Stimulated activated naive CD8-positive, alpha-beta T cell treated with anti-CD3 and anti-CD28 coated beads, Interleukin-15, Interleukin-2, amounts not matched to agents 100 U/mL and 50 U/mL, for 24 hours (primary cell): ENCODE data around the gene GALNT5.
"Not testable (repeated sequence)": the region's sequence is repeated elsewhere in the genome, so short reads cannot be mapped to it uniquely, and the experiment has no call there.

Experiments used
- ATAC-seq: fragments of 150-1000 bp; cut with Tn5 transposase; one replicate; pipeline ENCODE4 v1.10.0; 2021
- DNase-seq: peaks from one replicate; pipeline ENCODE4 v3.0.0; 2021

The GALNT5 gene

DNA sequence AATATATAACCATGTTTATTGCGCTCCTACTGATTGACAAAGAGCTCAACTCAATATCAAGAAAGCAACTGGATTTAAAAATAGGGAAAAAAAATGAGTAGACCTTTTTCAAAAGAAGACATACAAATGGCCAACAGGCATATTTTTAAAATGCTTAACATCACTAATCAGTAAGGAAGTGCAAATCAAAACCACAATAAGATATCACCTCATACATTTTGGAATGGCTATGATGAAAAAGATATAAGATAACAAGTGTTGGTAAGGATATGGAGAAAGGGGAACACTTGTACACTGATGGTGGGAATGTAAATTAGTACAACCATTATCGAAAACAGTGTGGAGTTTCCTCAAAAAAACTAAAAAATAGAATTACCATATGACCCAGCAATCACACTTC lies 5.6 kb upstream of the GALNT5 start:
- DNase-seq: no peak
- ATAC-seq: no peak

DNA sequence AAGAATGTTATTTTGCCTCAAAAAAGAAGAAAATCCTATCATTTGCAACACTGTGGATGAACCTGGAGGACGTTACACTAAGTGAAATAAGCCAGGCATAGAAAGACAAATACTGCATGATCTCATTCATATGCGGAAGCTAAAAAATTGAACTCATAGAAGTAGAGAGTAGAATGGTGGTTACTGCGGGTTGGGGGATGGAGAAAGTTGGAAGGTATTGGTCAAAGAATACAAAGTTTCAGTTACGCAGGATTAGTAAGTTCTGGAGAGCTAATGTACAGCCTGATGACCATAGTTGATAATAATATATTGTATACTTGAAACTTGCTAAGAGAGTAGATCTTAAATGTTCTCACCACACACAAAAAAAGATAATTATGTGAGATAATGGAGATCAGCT lies 5.0 kb upstream of the GALNT5 start:
- no peak for ATAC-seq
- no peak for DNase-seq

DNA sequence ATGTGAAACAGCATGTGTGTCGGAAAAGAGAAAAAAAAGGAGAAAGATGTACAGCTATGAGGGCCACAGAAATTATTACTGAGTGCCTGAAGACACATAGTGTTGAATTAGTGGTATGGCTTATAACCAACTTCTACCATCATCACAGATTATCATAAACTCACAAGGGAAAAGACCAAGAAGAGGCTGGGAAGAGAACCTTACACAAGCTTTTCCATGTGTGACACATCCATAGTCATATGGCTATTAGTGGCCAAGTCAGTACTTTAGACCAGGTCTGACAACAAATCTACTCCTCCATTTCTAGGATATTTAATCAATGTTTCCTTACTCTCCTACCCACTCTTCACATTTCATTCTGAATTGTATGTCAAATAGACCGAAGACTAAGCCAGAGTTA lies 3.5 kb upstream of the GALNT5 start:
- ATAC-seq (no peak), DNase-seq (no peak)

DNA sequence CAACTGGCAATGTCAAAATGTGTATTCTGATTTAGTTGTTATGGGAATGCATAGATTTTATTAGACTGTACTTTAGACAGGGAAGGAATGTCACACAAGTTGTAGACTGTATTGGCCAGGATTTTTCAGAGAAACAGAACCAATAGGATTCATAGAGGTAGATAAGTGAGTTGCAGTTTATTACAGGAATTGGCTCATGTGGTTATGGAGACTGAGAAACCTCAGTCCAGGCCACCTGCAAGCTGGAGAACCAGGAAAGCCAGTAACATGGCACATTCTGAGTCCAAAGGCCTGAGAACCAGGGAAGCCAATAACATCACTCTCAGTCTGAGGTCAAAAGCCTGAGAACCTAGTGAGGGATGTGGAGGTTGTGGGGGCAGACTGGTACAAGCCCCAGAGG lies 1.8 kb upstream of the GALNT5 start:
- DNase-seq (no peak), ATAC-seq (no peak)

DNA sequence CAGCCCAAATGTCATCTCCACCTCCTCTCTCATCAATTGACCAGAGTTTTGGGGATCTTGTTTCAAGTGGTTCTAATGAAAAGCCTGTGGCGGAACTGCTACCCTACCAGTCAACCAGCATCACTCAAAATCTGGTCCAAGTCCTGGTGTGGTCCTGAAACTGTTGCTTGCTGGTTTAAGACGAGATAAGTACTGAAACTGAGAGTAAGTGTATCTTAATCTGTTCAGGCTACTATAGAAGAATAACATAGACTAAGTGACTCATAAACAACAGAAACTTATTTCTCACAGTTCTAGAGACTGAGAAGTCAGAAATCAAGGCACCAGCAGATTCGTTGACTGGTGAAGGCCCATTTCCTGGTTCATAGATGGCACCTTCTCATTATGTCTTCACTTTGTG lies 879 bp upstream of the GALNT5 start:
- peak; percentile 70 for ATAC-seq
- no peak for DNase-seq

DNA sequence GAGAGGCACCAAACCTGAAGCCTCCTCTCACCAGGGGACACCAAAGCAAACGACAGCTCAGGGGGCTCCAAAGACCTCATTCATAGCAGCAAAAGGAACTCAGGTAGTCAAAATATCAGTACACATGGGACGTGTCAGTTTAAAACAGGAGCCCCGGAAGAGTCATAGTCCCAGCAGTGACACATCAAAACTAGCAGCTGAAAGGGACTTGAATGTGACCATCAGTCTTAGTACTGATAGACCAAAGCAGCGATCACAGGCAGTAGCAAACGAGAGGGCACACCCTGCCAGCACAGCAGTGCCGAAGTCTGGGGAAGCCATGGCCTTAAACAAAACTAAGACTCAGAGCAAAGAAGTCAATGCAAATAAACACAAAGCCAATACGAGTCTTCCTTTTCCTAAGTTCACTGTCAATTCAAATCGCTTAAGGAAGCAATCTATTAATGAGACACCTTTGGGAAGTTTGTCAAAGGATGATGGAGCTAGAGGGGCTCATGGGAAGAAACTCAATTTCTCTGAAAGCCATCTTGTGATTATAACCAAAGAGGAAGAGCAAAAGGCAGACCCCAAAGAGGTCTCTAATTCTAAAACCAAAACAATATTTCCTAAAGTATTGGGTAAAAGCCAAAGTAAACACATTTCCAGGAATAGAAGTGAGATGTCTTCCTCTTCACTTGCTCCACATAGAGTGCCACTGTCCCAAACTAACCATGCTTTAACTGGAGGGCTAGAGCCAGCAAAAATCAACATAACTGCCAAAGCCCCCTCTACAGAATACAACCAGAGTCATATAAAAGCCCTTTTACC lies 1.2 kb downstream of the GALNT5 start:
- no peak for DNase-seq
- ATAC-seq: no peak

DNA sequence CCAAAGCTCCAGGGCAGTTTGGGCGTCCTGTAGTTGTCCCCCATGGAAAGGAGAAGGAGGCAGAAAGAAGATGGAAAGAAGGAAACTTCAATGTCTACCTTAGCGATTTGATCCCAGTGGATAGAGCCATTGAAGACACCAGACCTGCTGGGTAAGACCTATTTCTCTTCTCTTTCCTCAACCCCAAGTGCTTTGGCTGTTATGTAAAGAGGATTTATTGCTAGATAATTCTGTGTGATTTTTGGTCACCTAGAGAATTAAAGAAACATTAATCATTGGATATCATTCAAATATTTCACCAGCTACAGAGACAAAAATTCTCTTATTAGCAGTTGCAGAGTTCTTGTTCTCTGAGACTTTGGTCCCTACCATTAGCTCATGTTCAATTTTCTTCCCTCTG lies 1.9 kb downstream of the GALNT5 start:
- no peak for ATAC-seq

DNA sequence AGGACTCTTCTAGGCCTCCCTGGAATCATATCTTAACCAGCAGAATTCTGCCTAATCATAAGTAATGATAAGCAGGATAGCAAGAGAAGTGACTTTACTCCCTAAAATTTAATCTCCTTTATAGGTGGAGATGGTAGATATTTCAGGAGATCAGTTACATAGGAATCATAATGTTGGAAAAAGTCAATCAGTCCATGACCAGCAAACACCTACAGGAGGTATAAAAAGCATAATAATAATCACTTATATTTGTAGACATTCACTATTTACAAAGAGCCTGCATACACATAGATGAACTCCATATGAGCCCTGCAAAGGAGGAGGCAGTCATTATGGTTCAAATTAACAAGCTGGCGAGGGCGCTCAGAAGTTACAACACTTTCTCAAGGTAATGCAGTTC lies 2.5 kb downstream of the GALNT5 start:
- ATAC-seq: no peak
- no peak for DNase-seq

More for the DNA sequence above, 1.9 kb downstream of the GALNT5 start:
- DNase-seq: no peak

DNA sequence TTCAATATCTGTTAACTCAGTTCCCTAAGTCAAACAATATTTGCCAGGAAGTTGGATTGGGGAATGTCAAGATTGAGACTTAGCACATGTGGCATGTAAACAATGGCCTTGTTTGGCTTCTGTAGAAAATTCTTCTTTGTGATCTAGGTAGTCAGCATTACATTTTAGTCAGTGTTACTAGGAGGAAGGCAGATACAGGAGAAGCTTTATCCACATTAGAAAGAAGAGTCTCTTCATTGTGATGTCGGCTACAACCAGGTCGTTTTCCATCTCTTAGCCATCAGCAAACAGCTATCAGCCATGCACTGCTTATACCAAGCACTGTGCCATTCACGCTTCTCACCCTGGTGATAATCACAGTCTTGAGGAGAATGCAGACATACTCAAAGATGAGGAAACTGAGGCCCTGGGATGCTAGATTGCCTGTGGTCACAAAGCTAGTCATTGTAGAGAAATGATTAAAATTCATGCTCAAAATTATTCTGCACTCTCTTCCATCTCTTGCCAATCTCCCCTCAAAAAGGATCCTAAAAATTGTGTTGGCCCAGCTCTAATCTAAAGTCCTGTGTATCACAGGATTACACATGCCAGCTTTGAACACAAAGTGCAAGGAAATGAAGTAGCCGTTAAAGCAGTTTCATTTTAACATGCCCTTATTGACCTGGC lies 3.2 kb downstream of the GALNT5 start:
- ATAC-seq: no peak
- DNase-seq: no peak

DNA sequence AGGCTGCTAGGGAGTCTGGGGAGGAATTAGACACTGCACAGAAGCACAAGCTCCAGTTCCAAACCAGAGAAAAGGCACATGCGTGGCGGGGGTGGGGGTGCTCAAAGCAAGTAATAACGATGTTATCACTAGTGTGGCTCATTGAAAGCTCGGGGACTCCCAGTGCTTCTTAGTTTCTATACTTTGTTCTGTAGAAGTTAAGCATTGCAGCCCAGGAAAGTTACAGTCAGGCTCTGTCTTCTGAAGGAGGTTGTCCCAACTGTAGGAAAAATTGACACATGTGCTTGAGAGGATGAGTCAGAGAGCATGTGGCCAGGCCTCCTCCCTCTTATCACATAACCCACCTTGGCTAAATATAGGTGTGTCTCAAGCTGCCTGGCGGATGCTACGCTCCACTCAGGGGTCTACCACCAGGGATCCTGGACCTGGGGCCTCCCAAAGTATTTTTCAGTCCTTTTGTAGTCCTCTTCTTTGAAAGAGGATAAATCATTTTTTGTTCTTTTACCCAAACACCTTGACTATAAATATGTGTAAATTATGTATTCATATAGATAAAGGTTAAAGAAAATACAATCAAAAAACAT lies 3.8 kb downstream of the GALNT5 start:
- ATAC-seq: peak; percentile 89
- DNase-seq: peak; percentile 67

DNA sequence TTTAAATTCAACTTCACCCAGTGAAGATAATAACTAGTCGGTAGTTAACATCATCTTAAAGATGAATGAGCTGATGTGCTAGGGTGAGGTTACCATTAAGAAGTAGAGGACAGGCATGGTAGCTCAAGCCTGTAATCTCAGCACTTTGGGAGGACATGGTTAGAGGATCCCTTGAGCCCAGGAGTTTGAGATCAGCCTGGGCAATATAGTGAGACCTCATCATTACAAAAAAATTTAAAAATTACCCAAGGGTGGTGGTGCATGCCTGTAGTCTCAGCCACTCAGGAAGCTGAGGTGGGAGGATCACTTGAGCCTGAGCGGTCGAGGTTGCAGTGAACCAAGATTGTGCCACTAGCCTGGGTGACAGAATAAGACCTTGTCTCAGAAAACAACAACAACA lies 4.7 kb downstream of the GALNT5 start:
- ATAC-seq: no peak
- DNase-seq: no peak

DNA sequence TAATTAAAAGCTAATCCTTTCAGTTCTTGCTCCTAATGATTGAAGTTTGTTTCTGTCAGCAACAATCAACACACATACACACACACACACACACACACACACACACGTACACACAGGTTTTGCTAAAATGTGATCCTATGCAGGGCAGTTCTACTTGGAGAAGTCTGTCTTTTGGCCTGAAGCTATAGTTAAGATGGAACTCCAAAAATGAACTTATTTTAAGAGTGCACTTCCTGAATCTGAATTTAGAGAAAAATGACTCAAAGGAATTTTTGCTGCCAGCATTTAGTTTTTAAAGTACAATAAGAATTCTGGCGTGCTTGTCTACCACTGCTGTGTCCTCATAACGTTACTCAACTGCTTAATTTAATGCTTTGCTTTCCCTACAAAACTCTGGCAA lies 6.6 kb downstream of the GALNT5 start:
- no peak for DNase-seq

DNA sequence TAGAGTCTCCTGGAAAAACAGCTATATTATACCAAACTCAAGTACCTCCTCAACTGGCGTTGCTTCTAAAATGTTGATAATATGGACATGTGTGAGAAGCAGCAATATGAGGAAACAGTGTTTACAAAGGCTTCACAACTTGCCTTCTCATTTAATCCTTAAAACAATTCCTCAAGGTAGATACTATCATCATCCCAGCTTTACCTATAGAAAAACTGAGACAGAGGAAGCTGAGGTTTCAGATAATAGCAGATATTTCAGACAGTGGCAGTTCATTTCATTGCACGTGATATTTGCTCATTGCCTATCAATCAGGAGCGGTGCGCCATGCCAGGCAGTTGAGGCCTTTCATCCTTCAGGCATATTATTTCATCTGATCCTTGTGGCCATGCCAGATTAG lies 8.3 kb downstream of the GALNT5 start:
- no peak for ATAC-seq
- no peak for DNase-seq

More for the DNA sequence above, 6.6 kb downstream of the GALNT5 start:
- ATAC-seq: no peak

DNA sequence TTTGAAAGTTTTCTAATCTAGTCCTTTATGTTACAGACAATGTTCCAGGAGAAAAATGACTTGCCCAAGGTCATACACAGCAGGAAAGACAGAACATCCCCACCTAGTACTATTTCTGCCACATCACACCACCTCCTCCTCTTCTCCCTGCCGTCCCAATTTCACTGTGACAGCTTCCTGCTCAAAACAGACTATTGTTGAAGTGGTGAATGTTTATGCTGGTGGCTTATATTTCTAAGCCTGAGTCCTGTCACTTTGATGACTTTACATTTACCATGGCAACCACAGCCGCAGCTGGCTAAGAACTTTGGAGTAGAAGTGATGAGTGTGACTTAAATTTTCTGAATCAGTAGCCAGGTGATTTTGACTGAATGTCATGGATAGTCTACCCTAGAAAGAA lies 10.0 kb downstream of the GALNT5 start:
- peak; percentile 36 for ATAC-seq
- DNase-seq: no peak

DNA sequence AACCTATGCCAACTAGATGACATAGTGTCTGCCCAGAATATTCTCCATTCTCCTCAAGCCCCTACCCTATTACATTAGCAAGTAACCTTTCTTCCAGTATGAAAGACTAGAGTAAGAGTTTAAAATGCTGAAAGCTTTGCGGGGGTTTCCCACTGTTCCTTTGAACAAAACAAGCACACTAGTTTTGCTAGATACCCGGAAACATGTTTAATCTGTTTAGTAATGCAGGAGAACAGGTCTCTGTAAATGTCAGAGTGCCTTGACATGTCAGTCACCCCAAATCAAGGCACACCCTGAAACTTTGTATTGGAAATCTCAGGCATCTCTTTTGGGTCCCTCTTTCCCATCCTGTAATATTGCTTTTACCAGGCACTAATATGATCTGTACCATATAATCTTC lies 11.6 kb downstream of the GALNT5 start:
- DNase-seq (no peak), ATAC-seq (no peak)

DNA sequence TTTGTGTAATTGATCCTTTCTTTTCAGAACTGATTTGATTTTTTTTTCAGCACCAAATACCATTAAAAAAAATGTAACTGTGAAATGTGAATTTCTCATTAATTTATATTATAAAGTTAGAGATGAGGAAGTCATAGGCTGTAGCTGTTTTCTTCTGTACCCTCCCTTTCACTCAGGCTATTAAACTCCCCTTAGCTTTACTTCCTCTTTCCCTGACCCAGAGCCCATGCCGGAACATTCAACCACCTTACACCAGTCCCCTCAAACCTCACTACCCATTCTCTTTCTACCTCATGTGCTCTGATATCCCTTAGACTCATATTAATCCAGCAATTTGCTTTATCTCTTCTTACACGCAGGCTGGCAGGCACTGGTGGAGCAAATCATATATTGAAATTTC lies 12.4 kb downstream of the GALNT5 start:
- DNase-seq (no peak), ATAC-seq (no peak)

DNA sequence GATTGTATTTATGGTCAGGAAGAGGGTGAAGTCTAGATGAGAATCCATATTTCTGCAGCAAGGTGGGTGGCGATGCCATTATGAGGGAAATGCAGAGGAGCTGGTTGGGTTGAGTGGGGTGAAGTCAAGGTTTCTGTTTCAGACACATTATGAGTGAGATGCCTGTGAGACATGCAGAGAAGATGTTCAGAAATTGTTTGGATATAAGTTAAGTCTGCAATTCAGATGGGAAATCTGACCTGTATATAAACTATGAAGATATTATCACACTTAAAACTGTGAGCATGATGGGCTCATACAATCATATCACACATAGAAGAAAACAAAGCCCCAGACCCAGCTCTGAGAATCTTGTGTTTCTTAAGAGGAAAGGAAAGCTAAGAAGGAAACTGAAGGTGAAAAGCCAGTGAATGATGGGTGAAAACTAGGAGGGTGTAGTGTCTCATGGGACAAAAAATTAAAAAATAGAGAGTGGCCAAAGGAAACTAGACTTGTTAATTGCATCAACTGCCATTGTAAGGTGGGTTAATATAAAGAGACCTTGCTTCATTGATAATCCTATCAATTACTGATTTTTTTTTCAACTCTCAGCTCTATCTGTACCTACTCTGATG lies 14.2 kb downstream of the GALNT5 start:
- DNase-seq (no peak), ATAC-seq (peak; percentile 36)

DNA sequence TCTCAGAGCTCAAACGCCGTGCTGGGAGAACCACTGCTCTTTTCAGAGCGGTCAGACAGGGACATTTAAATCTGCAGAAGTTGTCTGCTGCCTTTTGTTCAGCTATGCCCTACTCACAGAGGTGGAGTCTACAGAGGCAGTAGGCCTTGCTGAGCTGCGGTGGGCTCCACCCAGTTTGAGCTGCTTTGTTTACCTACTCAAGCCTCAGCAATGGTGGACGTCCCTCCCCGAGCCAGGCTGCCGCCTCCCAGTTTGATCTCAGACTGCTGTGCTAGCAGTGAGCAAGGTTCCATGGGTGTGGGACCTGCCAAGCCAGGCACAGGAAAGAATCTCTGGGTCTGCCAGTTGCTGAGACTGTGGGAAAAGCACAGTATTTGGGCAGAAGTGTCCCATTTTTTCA lies 21.8 kb downstream of the GALNT5 start:
- DNase-seq, ATAC-seq: not testable (repeated sequence)

DNA sequence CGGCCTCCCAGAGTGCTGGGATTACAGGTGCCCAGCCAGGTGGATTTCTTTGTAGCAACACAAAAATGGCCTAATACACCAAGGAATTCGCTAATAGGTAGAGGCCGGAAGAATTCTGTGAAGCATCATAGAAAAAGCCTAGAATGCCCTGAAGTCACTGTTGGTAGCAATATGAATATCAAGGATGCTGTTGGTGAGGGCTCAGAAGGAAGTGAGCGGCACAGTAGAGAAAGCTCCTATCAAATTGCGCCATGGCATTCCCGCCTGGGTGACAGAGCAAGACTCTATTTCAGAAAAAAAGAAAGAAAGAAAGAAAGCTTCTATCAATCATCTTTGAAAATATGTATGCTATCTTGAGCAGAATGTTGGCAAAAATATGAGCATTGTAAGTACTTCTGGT lies 23.8 kb downstream of the GALNT5 start:
- DNase-seq (no peak), ATAC-seq (no peak)

DNA sequence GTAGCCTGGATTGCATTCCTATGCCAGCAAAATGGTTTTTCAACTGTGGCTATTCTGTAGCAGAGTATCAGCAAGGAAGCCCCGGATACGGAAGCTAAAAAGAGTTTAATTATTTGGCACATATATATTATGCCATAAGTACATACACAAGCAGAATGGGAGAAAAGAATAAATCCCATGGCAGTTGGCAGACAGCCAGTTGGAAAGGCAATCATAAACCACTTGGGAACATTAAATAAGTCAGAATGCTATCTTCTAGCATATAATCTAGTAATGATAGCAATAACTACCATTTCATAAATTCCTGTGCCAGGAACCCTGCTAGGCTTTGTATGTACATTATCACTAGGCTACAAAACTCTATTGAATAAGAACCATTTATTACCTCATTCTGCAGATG lies 26.0 kb downstream of the GALNT5 start:
- ATAC-seq (no peak), DNase-seq (no peak)

DNA sequence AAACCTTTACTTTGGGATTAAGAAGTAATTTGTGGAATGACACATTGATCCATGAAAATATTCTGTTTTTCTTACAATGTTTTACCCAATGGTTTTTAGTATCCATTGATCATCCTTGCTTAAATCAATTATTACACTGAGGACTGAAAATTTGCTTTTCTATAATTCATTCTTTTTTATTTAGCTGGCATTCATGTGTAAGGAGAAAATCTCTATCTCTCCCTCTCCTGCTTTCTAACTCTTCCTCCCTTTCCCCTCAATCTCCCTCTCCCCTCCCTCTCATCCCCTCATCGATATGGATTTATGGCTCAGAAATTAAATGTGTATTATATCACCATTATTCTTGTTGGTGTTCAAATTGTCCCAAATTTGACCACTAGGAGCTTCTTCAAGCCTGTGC lies 29.7 kb downstream of the GALNT5 start:
- no peak for ATAC-seq
- no peak for DNase-seq

DNA sequence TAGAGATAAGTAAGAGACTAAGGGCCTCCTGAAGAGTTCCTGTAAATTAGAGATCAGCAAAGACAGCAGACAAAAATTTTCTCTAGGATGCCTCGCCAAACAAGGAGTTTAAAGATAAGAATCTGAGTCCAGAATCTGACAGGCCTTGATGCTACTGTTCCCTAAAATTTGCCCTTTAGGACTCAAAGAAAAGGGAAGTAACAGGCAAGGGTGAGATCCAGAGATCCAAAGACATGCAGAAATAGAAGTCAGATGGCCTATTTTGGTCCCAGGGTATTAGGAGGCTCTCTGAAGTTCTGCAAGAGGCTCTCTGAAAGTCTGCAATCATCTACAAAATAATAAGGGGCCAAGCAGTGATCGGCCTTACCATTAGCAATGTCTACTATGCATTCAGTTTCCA lies 33.0 kb downstream of the GALNT5 start:
- DNase-seq (no peak), ATAC-seq (no peak)

DNA sequence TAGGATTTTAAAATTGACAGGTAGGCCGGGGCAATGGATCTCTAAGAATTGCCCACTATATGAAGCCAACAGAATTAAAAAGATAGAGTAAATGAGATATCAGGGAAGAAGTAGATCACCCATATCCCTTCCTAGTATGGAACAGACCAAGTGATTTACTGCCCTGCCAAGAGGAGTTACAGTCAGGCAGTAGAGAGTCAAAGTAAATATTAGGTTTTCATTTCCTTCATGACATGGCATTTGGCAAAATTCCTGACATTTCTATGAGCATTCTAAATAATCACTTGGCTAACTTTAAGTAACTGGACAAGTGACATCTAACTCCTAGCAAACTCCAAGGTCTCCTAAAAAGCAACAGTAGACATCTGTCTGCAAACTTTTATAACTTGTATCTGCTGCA lies 33.5 kb downstream of the GALNT5 start:
- no peak for ATAC-seq
- DNase-seq: no peak
